B cell (primary cell): ENCODE measurements around the gene SEMA4C.

Experiments
- EZH2 ChIP-seq: IDR thresholded peaks from 2 replicates; pipeline ENCODE4 v1.6.1; 2012; ENCODE audit warnings: borderline replicate concordance, low read depth, mild to moderate bottlenecking, moderate library complexity, low read length; ENCODE audit not compliant: insufficient read depth, poor library complexity, severe bottlenecking
- TF ChIP-seq, protein P1 (sequence below): fragments of 200-600 bp; IDR thresholded peaks from one replicate; pipeline ENCODE4 v1.8.0; 2022; ENCODE audit warnings: antibody characterized with exemption, mild to moderate bottlenecking

- TF ChIP-seq, protein P1, sequence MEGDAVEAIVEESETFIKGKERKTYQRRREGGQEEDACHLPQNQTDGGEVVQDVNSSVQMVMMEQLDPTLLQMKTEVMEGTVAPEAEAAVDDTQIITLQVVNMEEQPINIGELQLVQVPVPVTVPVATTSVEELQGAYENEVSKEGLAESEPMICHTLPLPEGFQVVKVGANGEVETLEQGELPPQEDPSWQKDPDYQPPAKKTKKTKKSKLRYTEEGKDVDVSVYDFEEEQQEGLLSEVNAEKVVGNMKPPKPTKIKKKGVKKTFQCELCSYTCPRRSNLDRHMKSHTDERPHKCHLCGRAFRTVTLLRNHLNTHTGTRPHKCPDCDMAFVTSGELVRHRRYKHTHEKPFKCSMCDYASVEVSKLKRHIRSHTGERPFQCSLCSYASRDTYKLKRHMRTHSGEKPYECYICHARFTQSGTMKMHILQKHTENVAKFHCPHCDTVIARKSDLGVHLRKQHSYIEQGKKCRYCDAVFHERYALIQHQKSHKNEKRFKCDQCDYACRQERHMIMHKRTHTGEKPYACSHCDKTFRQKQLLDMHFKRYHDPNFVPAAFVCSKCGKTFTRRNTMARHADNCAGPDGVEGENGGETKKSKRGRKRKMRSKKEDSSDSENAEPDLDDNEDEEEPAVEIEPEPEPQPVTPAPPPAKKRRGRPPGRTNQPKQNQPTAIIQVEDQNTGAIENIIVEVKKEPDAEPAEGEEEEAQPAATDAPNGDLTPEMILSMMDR = no peak
- TF ChIP-seq EZH2 = no peak
These were observed 31.3 kb downstream of the SEMA4C start for GRCh38 chr2:96838345-96839292.
